DND-41 (cell line): ENCODE measurements around the gene ATXN7L2.

Experiments
- CTCF ChIP-seq: IDR thresholded peaks from 2 replicates; pipeline ENCODE4 v1.5.1; 2012; ENCODE audit warnings: borderline replicate concordance, low read length, moderate library complexity, mild to moderate bottlenecking; ENCODE audit not compliant: poor library complexity, severe bottlenecking; ENCODE audit errors: extremely low read depth
- EZH2 ChIP-seq: IDR thresholded peaks from 3 replicates; pipeline ENCODE4 v1.6.1; 2012; ENCODE audit warnings: borderline replicate concordance, low read depth, mild to moderate bottlenecking, moderate library complexity, low read length, inconsistent platforms; ENCODE audit not compliant: severe bottlenecking

- no peak for TF ChIP-seq CTCF
- TF ChIP-seq EZH2, result no peak
Observed at GRCh38 chr1:109468903-109469302, 14.8 kb upstream of the ATXN7L2 start.
